ENCODE results near the gene ARHGEF28.

- no peak for TF ChIP-seq CTCF (IDR thresholded peaks at IDR 0.05; ENCODE audit: poor library complexity)
- TF ChIP-seq EZH2 (IDR thresholded peaks at IDR 0.05; ENCODE audit: borderline replicate concordance): no peak
- no peak for TF ChIP-seq EZH2phosphoT487 (IDR thresholded peaks at IDR 0.05; ENCODE audit: low read depth, severe bottlenecking, unreplicated experiment)
Measured at GRCh38 chr5:73867345-73868335, 241.6 kb downstream of the ARHGEF28 start.
